Renal pelvis (tissue), 12 donors: ENCODE data around the gene R3HDM1. TPM values are rescaled to one million over a fixed set of nuclear protein-coding genes. Genes with fewer than 3 reads are reported as not detected.
A peak's percentile ranks its signal among the peaks of the same experiment; 100 is the strongest.
"Not testable (repeated sequence)": the region's sequence is repeated elsewhere in the genome, so short reads cannot be mapped to it uniquely, and the experiment has no call there.

Experiments
- DNase-seq: peaks from one replicate; pipeline ENCODE4 v3.0.0-alpha.2; 2013
- long read RNA-seq, 16 experiments: transcript quantifications; one replicate each; lab custom pipeline, GENCODE V29; 2026
- polyA plus RNA-seq, 3 donors: library from polyadenylated mRNA; unstranded; fragments of 120-200 nt; gene quantifications; one replicate each; pipeline ENCODE4 v1.2.1, GENCODE V29; 2013; ENCODE audit not compliant: insufficient read length in 3 of 3

The R3HDM1 gene
- polyA plus RNA-seq, result 10 to 100 TPM; 34.2 to 39.6 (median 34.4) TPM
- long read RNA-seq, donor 1, result 0 reads
- long read RNA-seq, donor 2, full-length matches to known transcripts, result 1 of 8 reads
- long read RNA-seq, donor 2, partial matches to known transcripts, result 7 of 8 reads
- long read RNA-seq, donor 2, other reads (novel, unspliced or antisense), result 0 of 8 reads
- long read RNA-seq, donor 3, result 0 reads
- long read RNA-seq, donor 4, result 0 reads
- long read RNA-seq, donor 5, partial matches to known transcripts, result 0 of 1 reads
- long read RNA-seq, donor 5, other reads (novel, unspliced or antisense), result 0 of 1 reads
- long read RNA-seq, donor 6, full-length matches to known transcripts, result 2 of 2 reads
- long read RNA-seq, donor 6, partial matches to known transcripts, result 0 of 2 reads
- long read RNA-seq, donor 6, other reads (novel, unspliced or antisense), result 0 of 2 reads
- long read RNA-seq, donor 7, result 0 reads
- long read RNA-seq, donor 8, result 0 reads
- long read RNA-seq, donor 9, result 0 reads
- long read RNA-seq, donor 10, result 0 reads
- long read RNA-seq, donor 11, result 0 reads
- long read RNA-seq, donor 12, partial matches to known transcripts, result 8 of 8 reads
- long read RNA-seq, donor 12, other reads (novel, unspliced or antisense), result 0 of 8 reads
- long read RNA-seq, donor 13, partial matches to known transcripts, result 8 of 8 reads
- long read RNA-seq, donor 13, other reads (novel, unspliced or antisense), result 0 of 8 reads
- long read RNA-seq, donor 14, result 0 reads
- long read RNA-seq, donor 15, full-length matches to known transcripts, result 2 of 2 reads
- long read RNA-seq, donor 15, partial matches to known transcripts, result 0 of 2 reads
- long read RNA-seq, donor 15, other reads (novel, unspliced or antisense), result 0 of 2 reads
- long read RNA-seq, donor 16, partial matches to known transcripts, result 0 of 2 reads
- long read RNA-seq, donor 16, other reads (novel, unspliced or antisense), result 0 of 2 reads

DNA sequence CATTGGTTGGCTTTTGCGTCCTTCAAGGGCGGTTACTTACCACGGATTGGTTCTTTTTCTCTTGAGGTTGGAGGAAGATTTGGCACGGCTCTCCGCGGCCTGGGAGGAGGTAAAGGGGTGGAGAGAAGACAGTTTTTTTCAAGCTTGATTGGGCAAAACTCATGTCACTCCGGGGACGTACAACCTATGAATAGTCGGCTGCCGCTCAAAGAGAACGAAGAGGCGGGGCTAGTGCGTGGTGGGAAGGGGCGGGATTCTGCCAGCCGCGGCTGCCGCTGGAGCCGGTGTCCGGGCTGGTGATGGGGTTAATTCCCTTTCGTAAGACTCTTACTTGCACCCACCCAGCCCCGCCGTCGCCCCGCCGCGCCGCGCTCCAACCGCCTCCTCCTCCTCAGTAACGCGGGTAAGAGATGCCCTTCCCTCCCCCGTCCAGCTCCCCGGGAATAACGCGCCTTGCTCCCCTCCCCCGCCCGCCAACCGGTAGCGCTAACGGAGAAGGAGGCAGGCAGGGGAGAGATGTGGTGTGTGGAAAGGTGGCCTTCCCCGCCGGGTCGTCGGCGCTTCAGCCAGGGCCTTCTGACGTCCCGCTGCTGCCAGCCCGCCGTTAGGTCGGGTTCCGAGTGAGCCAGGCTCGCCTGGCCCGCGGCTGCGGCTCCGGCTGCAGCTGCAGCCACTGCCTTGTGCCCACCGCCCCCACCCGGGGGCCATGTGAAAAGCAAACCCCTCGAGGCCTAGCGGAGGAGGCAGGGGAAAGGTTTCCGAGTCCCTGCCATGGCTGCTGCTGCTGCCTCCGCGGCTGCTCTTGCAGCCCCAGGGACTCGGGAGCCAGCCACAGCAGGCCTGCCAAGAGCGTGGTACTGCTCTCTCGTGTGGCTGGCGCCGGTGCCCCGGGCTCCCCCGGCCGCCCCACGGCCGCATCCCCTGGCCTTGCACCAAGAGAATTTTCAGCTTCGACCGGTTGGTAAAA is at the start of gene R3HDM1:
R3HDM1 (plus strand) TSS at position 254 of the 967 bp plus-strand sequence. CDS start 73,362 bp downstream, outside the sequence.
- peak; percentile 100 for DNase-seq

DNA sequence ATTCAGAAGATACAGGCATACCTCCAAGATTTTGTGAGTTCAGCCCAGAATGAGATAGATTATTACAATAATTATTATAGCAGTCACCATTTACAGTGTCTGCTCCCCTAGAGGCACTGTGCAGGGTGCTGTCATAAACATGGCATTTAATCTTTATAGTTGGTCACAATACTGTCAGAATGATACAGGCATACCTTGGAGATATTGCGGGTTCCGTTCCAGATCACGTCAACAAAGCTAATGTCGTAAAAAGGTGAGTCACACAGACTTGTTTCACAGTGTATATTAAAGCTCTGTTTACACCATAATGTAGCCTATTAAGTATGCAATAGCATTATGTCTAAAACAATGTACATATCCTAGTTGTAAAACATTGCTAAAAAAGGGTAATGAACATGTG is 45.8 kb upstream of the R3HDM1 start:
- no peak for DNase-seq

DNA sequence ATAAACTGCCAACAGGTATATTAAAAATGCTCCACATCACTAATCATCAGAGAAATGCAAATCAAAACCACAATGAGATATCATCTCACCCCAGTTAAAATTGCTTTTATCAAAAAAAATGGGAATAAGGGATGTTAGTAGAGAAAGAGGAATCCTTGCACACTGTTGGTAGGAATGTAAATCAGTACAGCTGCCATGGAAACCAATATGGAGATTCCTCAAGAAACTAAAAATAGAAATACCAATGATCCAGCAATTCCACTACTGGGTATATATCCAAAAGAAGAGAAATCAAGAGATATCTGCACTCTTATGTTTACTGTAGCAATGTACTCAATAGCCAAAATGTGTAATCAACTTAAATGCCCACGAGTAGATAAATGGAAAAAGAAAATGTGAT is 40.9 kb upstream of the R3HDM1 start:
- DNase-seq, result no peak

DNA sequence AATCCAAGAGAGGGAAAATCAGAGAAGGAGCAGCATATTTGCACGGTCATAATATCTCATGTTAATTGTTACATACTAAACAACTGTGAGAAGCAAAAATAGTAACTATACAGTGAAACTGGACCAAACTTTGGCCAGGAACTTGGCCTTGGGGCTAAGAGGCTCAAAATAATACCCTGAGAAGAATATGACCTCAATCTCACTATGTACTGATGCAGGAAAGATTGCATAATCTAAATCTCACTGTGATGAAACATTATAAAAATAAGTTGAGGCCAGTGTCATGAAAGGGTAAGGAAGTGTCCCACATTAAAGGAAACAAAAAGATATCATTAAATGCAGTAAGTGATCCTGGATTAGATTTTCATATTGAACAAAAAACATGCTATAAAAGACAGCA is 36.8 kb upstream of the R3HDM1 start:
- no peak for DNase-seq

DNA sequence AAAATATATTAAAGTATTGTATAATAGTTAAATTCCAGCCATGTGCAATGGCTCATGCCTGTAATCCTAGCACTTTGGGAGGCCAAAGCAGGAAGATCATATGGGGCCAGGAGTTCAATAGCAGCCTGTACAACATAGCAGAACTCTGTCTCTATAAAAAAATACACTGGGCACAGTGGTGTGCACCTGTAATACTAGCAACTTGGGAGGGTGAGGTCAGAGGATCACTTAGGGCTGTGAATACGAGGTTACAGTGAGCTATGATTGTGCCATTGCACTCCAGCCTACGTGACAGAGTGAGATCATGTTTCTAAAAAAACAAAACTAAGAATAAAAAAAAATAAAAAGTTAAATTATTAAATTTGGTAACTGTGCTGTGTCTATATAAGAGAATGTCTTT is 36.4 kb upstream of the R3HDM1 start:
- no peak for DNase-seq

DNA sequence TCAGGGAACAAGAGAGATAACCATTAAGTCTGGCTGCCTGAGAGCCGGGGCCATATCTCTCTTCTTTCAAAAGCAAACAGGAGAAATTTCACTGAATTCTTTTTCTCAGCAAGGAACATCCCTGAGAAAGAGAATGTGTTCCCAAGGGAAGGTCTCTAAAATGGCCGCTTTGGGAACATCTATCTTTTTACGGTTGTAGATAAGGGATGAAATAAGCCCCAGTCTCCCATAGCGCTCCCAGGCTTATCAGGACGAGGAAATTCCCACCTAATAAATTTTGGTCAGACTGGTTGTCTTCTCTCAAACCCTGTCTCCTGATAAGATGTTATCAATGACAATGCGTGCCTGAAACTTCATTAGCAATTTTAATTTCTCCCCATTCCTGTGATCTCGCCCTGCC is 32.7 kb upstream of the R3HDM1 start:
- not testable (repeated sequence) for DNase-seq

DNA sequence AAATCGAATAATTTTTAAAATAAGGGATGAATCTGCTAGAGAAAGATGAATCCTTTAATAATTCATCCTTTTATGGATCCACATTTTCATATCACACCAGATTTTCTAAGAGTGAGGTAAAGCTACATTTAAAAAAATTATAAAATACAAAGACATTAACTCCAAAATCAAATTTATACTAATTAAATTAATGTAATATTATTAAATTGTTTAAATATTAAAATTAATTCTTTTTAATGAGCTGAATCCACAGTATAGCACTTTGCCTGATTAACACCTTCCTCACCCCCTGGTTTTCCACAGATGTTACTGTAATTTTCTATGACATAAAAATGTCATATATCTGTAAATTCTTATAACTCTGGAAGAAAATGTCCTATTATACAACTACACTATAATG is 26.5 kb upstream of the R3HDM1 start:
- no peak for DNase-seq

DNA sequence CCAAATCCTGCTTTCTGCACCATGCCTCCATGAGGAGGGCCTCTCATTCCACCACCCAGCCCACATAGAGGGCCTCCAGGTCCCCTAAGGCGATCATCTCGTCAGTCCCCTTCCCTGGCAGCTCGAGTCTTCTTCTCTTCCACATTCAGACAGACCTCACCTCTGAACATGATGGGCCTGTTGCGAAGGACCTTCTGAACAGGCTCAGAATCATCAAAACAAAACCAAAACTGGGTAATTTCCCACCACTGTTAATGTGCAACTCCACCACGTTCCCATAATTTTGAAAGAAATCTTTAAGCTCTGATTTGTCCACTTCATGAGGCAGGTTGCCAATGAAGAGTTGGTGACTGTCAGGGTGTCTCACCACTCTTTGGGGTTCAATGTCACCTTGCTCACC is 20.7 kb upstream of the R3HDM1 start:
- no peak for DNase-seq

DNA sequence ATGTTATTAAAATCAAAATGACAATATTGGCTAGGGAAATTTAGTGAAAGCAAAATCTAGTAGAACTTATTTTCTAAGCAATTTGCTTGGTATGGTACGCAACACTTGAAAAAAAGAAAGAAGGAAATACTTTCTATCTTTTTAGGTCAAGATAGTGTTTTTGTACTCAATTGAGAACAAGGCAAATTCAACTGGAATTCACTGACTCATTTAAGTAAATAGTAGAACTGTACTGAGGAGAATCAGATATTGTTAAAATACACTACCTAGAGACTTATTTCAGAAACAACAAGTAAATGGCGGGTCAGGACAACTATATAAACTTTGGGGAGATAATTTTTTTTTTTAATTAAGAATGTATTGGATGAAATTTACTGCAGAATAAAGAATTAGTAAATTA is 19.2 kb upstream of the R3HDM1 start:
- no peak for DNase-seq

DNA sequence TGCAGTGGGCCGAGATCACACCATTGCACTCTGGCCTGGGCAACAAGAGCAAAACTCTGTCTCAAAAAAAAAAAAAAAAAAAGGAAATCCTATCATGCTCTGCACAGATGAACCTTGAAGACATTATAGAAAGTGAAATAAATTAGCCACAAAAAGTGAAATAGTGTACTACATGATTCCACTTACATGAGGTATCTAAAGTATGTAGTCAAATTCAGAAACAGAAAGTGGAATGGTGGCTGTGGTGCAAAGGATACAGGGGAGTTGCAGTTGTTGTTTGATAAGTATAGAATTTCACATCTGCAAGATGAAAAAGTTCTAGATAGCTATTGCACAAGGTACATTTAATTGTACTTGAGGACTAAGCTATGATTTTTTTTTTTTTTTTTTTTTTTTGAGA is 5.5 kb upstream of the R3HDM1 start:
- no peak for DNase-seq

DNA sequence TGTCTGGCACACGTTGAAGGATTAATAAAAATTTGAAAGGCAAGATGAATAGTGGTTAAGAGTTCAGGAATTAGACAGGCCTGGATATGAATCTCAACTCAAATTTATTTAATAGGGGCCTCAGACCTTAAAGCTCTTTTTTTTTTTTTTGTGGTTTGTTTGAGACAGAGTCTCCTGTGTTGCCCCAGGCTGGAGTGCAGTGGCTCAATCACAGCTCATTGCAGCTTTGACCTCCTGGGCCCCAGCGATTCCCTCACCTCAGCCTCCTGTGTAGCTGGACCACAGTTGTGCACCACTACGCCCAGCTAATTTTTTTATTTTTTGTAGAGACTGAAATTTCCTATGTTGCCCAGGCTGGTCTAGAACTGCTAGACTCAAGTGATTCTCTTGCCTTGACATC is 3.3 kb upstream of the R3HDM1 start:
- DNase-seq, result no peak

DNA sequence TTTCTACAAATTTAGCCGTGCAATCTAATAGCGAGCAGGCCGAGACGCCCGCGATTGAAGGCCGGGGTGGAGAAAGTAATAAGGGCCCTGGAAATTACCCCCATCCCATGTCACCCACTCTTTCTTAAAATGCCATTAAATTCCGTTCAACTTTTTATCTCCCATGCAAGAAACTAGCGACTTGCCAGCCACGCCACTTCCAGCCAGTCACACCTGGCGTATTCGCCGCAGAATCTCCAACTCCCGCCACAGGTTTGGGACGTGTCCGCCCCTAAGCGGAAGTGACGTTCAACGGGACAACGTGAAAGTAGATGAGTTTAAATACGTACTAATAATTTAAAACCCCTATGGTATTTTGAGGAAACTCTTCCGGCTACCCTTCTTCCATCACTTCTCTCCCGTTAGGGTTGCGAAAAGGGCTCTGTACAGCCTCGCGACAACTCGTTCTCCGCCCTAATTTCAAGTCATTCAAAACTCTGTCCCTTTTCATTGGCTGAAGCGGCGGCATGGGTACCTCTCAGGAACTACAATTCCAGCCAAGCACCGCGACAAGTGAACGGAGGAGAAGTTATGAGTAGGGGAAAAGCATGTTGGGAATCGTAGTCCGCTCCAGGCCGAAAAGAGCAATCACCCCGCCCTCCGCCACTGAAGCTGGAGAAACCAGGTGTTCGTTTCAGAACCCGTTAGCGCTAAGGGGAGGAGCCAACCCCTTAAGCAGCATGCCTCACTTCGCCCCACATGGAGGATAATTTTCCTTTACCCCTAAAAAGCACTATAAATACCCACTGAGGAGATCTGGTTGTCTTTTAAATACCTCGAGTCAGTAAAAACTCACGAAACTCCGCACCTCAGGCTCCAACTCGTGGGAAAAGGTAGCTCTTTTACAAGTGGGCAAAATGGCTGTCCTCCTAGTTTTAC is 712 bp upstream of the R3HDM1 start, which contains the start of gene ZRANB3:
ZRANB3 (minus strand) TSS at position 906 of the 918 bp plus-strand sequence.
- DNase-seq, result peak; percentile 98

DNA sequence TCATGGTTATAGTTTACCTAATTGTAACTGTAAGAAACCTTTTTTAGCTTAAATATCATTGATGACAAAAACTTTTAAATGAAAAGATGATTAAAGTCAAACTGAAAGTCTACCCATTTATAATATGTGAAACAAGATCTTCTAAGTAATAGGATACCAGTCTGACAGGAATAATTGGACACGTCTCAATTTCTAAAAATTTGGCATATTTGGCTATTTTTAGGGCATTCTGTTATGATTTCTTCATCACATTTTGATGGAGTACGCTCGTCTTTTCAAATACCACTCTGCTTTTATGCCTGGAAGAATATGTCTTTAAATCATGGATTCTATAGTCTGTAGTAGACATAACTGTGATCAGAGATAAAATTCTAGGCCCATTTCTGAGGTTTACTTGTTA is 1.3 kb downstream of the R3HDM1 start:
- no peak for DNase-seq

DNA sequence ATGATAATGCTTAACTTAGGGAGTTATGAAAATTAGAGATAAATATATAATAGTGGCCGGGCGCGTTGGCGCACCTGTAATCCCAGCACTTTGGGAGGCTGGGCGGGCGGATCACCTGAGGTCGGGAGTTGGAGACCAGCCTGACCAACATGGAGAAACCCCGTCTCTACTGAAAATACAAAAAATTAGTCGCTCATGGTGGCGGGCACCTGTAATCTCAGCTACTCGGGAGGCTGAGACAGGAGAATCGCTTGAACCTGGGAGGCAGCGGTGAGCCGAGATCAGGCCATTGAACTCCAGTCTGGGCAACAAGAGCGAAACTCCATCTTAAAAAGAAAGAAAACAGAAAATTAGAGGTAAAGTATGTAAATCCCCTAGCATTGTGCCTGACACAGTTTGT is 2.3 kb downstream of the R3HDM1 start:
- not testable (repeated sequence) for DNase-seq

DNA sequence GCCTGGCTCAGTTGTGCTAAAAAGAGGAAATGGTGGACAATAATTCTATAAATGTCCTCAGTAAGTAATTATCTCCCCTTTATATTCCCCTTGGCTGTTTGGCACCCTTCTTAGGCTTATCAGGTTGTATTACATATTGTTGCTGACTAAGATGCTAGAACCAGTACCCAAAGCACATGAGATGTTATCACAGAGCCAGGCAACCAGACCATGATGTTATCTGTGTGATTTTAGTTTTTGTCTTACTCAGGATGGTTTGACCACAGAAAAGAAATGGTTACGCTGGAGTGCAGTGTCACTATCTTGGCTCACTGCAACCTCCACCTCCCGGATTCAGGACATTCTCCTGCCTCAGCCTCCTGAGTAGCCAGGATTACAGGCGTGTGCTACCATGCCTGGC is 15.2 kb downstream of the R3HDM1 start:
- no peak for DNase-seq

DNA sequence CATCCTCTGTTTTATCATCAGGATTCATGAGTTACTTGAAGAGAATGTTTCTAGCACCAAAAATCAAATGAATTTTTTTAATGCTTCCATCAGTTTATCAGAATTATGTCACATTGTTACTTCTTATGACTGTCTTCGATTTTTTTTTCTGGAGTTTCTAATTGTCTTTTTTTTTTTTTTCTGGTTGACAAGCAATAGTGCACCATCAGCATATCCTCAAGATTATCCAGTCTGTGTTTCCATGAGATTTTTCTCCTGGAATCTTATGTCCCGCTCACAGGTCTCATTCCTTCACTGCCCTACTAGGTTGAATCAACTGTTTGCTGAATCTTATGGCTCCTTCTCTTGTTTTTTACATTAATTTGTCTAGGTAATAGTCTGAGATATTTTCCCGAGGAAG is 16.0 kb downstream of the R3HDM1 start:
- no peak for DNase-seq

DNA sequence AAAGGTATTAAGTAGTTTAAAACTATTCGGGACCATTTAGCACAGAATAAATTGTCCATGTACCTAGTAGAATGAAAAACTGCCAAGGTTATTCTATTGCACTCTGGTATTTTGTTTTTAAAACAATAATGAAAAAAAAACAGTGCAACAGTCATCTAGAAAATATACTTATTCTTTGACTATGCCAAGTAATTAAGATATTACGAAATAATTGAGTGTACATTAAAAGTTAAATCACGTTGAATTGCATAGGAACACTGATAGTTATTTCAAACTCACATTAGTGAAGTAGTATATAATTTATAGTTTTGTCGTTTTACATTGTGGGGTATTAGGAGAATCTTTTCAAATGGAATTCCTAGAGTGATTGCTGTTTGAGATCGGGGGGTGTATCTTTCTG is 20.1 kb downstream of the R3HDM1 start:
- no peak for DNase-seq

DNA sequence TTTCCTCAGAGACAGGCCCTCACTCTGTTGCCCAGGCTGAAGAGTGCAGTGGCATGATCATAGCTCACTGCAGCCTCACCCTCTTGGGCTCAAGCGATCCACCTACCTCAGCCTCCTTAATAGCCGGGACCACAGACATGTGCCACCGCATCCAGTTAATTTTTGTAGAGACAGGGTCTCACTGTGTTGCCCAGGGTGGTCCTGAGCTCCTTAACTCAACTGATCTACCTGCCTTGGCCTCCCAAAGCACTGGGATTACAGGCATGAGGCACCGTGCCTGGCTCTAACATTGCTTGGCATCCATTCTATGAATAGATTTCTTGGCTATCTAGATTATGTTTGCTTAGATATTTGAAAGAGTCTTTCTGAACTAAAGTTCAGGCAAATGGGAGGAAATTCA is 21.6 kb downstream of the R3HDM1 start:
- no peak for DNase-seq

DNA sequence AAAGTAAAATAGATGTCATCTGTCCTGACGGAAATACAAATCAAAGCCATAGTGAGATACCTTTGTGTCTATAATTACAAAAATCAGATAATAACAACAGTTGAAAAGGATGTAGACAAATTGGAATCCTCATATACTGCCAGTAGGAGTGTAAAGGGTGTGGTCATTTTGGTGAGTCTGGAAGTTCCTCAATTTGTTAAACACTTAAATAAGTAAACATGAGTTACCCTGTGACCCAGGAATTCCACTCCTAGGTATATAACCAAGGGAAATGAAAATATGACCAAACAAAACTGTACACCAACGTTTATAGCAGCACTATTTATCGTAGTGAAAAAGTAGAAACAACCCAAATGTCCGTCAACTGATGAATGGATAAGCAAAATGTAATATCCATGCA is 24.0 kb downstream of the R3HDM1 start:
- DNase-seq, result no peak

DNA sequence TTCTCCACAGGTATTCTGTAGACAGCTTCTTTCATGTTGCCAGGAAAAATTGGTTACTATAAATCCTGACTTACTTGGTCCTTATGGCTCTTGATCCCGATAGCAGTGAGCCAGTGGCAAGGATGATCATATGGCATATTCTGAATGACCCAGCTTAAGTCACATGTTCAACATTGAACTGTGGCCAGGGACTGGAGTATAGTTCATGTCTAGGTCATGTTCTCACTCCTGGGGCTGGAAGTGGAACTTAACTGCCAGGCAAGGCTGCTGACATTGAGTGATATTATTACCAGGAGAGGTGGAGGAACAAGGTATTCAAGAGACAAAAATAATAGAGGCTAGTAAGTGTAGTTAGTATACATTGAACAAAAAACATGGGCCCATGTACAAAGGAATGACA is 26.2 kb downstream of the R3HDM1 start:
- DNase-seq, result no peak

DNA sequence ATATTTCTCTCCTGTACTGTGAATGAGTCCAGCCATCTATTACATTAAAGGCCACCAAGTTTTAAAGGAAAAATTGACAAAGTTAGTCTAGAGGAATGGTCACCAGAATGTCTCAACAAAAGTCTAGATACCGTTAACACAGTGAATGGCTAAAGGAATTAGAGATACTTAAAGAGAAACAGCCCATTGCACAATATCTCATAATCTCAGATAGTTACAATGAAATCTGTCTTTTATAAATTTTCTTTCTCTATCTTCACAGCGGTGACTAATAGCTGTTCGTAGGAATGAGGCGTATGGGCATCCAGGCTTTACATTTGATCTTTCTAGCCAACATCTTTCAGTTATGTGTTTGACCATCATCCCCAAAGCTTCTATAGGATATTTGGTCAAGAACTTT is 30.6 kb downstream of the R3HDM1 start:
- no peak for DNase-seq
